Measurements from ENCODE around the gene GPX8.

The GPX8 gene

GRCh38 chr5:55172937-55173686 is 13.1 kb downstream of the GPX8 start, which contains the start of gene CDC20B:
Gene CDC20B, minus strand, starts transcription at chr5:55173177. Its CDS starts 177 bp downstream, at chr5:55173000.
- H3K4me3 ChIP-seq (ENCODE audit: low read depth, low read length), result peak within 1 kb of the TSS; percentile 79
- H3K79me2 ChIP-seq (ENCODE audit: control insufficient read depth, insufficient read depth, low read length, unreplicated experiment), result no peaks in the 10 kb centered on the region
- peaks cover 12% of the 10 kb centered on the region for H3K4me1 ChIP-seq (ENCODE audit: control insufficient read depth, insufficient read depth, low read length, unreplicated experiment)
- no peak within 1 kb of the TSS for H3K27ac ChIP-seq (ENCODE audit: low read depth, low read length)
- H3K36me3 ChIP-seq (ENCODE audit: insufficient read depth, low read length), result no peaks in the 10 kb centered on the region
- peaks cover 45% of the 10 kb centered on the region for H3K27me3 ChIP-seq (ENCODE audit: insufficient read depth, low read length)
- H2AFZ ChIP-seq (ENCODE audit: low read length, unreplicated experiment), result peak within 1 kb of the TSS; percentile 98

- Histone ChIP-seq H3K79me2 (ENCODE audit: control insufficient read depth, insufficient read depth, low read length, unreplicated experiment) (no peaks in the 10 kb centered on the region), H2AFZ (ENCODE audit: low read length, unreplicated experiment) (peak overlapping the region; percentile 72), H3K27ac (ENCODE audit: low read depth, low read length) (no peak overlapping the region), H3K36me3 (ENCODE audit: insufficient read depth, low read length) (no peaks in the 10 kb centered on the region), H3K4me1 (ENCODE audit: control insufficient read depth, insufficient read depth, low read length, unreplicated experiment) (peaks cover 12% of the 10 kb centered on the region), H3K27me3 (ENCODE audit: insufficient read depth, low read length) (peaks cover 52% of the 10 kb centered on the region), H3K4me3 (ENCODE audit: low read depth, low read length) (peak overlapping the region; percentile 79)
These were observed 13.8 kb downstream of the GPX8 start for GRCh38 chr5:55173687-55174230.

GRCh38 chr5:55175781-55176175 is 15.8 kb downstream of the GPX8 start:
- Histone ChIP-seq H3K4me3 (ENCODE audit: low read depth, low read length) (peak overlapping the region; percentile 65), H3K36me3 (ENCODE audit: insufficient read depth, low read length) (no peaks in the 10 kb centered on the region), H2AFZ (ENCODE audit: low read length, unreplicated experiment) (no peak overlapping the region), H3K79me2 (ENCODE audit: control insufficient read depth, insufficient read depth, low read length, unreplicated experiment) (no peaks in the 10 kb centered on the region), H3K27ac (ENCODE audit: low read depth, low read length) (no peak overlapping the region), H3K27me3 (ENCODE audit: insufficient read depth, low read length) (peaks cover 72% of the 10 kb centered on the region), H3K4me1 (ENCODE audit: control insufficient read depth, insufficient read depth, low read length, unreplicated experiment) (peaks cover 8% of the 10 kb centered on the region)

GRCh38 chr5:55176176-55176818 is 16.3 kb downstream of the GPX8 start:
- Histone ChIP-seq H3K4me1 (ENCODE audit: control insufficient read depth, insufficient read depth, low read length, unreplicated experiment) (peaks cover 8% of the 10 kb centered on the region), H3K4me3 (ENCODE audit: low read depth, low read length) (peak overlapping the region; percentile 65), H3K27ac (ENCODE audit: low read depth, low read length) (no peak overlapping the region), H3K27me3 (ENCODE audit: insufficient read depth, low read length) (peaks cover 77% of the 10 kb centered on the region), H3K36me3 (ENCODE audit: insufficient read depth, low read length) (no peaks in the 10 kb centered on the region), H2AFZ (ENCODE audit: low read length, unreplicated experiment) (no peak overlapping the region), H3K79me2 (ENCODE audit: control insufficient read depth, insufficient read depth, low read length, unreplicated experiment) (no peaks in the 10 kb centered on the region)

GRCh38 chr5:55177078-55177477 is 17.1 kb downstream of the GPX8 start:
- Histone ChIP-seq H3K79me2 (ENCODE audit: control insufficient read depth, insufficient read depth, low read length, unreplicated experiment) (no peaks in the 10 kb centered on the region), H3K4me1 (ENCODE audit: control insufficient read depth, insufficient read depth, low read length, unreplicated experiment) (peaks cover 8% of the 10 kb centered on the region), H3K4me3 (ENCODE audit: low read depth, low read length) (peak overlapping the region; percentile 65), H3K27ac (ENCODE audit: low read depth, low read length) (no peak overlapping the region), H2AFZ (ENCODE audit: low read length, unreplicated experiment) (no peak overlapping the region), H3K36me3 (ENCODE audit: insufficient read depth, low read length) (no peaks in the 10 kb centered on the region), H3K27me3 (ENCODE audit: insufficient read depth, low read length) (peaks cover 85% of the 10 kb centered on the region)

GRCh38 chr5:55180016-55180415 is 20.0 kb downstream of the GPX8 start:
- Histone ChIP-seq H3K36me3 (ENCODE audit: insufficient read depth, low read length) (no peaks in the 10 kb centered on the region), H2AFZ (ENCODE audit: low read length, unreplicated experiment) (no peak overlapping the region), H3K4me3 (ENCODE audit: low read depth, low read length) (no peak overlapping the region), H3K27ac (ENCODE audit: low read depth, low read length) (no peak overlapping the region), H3K4me1 (ENCODE audit: control insufficient read depth, insufficient read depth, low read length, unreplicated experiment) (no peaks in the 10 kb centered on the region), H3K27me3 (ENCODE audit: insufficient read depth, low read length) (peaks cover 87% of the 10 kb centered on the region), H3K79me2 (ENCODE audit: control insufficient read depth, insufficient read depth, low read length, unreplicated experiment) (no peaks in the 10 kb centered on the region)

GRCh38 chr5:55187370-55187769 is 27.4 kb downstream of the GPX8 start:
- Histone ChIP-seq H3K79me2 (ENCODE audit: control insufficient read depth, insufficient read depth, low read length, unreplicated experiment) (no peaks in the 10 kb centered on the region), H3K27me3 (ENCODE audit: insufficient read depth, low read length) (peaks cover 44% of the 10 kb centered on the region), H2AFZ (ENCODE audit: low read length, unreplicated experiment) (no peak overlapping the region), H3K4me1 (ENCODE audit: control insufficient read depth, insufficient read depth, low read length, unreplicated experiment) (no peaks in the 10 kb centered on the region), H3K4me3 (ENCODE audit: low read depth, low read length) (no peak overlapping the region), H3K27ac (ENCODE audit: low read depth, low read length) (no peak overlapping the region), H3K36me3 (ENCODE audit: insufficient read depth, low read length) (no peaks in the 10 kb centered on the region)

- Histone ChIP-seq H3K79me2 (ENCODE audit: control insufficient read depth, insufficient read depth, low read length, unreplicated experiment) (no peaks in the 10 kb centered on the region), H3K27me3 (ENCODE audit: insufficient read depth, low read length) (peaks cover 43% of the 10 kb centered on the region), H3K27ac (ENCODE audit: low read depth, low read length) (no peak overlapping the region), H3K4me1 (ENCODE audit: control insufficient read depth, insufficient read depth, low read length, unreplicated experiment) (no peaks in the 10 kb centered on the region), H3K36me3 (ENCODE audit: insufficient read depth, low read length) (no peaks in the 10 kb centered on the region), H3K4me3 (ENCODE audit: low read depth, low read length) (no peak overlapping the region), H2AFZ (ENCODE audit: low read length, unreplicated experiment) (no peak overlapping the region)
These were observed 28.9 kb downstream of the GPX8 start for GRCh38 chr5:55188656-55189540.

- H3K27ac ChIP-seq (ENCODE audit: low read depth, low read length), result no peak overlapping the region
- H3K79me2 ChIP-seq (ENCODE audit: control insufficient read depth, insufficient read depth, low read length, unreplicated experiment), result no peaks in the 10 kb centered on the region
These were observed 31.2 kb downstream of the GPX8 start for GRCh38 chr5:55191165-55191564.

GRCh38 chr5:55205001-55205400 is 45.0 kb downstream of the GPX8 start:
- Histone ChIP-seq H2AFZ (ENCODE audit: low read length, unreplicated experiment) (no peak overlapping the region), H3K4me3 (ENCODE audit: low read depth, low read length) (no peak overlapping the region), H3K27ac (ENCODE audit: low read depth, low read length) (no peak overlapping the region), H3K36me3 (ENCODE audit: insufficient read depth, low read length) (no peaks in the 10 kb centered on the region), H3K79me2 (ENCODE audit: control insufficient read depth, insufficient read depth, low read length, unreplicated experiment) (no peaks in the 10 kb centered on the region), H3K27me3 (ENCODE audit: insufficient read depth, low read length) (peaks cover 22% of the 10 kb centered on the region), H3K4me1 (ENCODE audit: control insufficient read depth, insufficient read depth, low read length, unreplicated experiment) (no peaks in the 10 kb centered on the region)

More at GRCh38 chr5:55191165-55191564, 31.2 kb downstream of the GPX8 start:
- Histone ChIP-seq H3K4me3 (ENCODE audit: low read depth, low read length) (no peak overlapping the region), H3K36me3 (ENCODE audit: insufficient read depth, low read length) (no peaks in the 10 kb centered on the region), H2AFZ (ENCODE audit: low read length, unreplicated experiment) (no peak overlapping the region), H3K4me1 (ENCODE audit: control insufficient read depth, insufficient read depth, low read length, unreplicated experiment) (no peaks in the 10 kb centered on the region), H3K27me3 (ENCODE audit: insufficient read depth, low read length) (peaks cover 37% of the 10 kb centered on the region)

All from ACC112 (cell line).